GM18519 (cell line): ENCODE data around the gene ZC3HAV1.
A peak's percentile ranks its signal among the peaks of the same experiment; 100 is the strongest.
"Not testable (repeated sequence)": the region's sequence is repeated elsewhere in the genome, so short reads cannot be mapped to it uniquely, and the experiment has no call there.

Experiments
- ATAC-seq: cut with Tn5 transposase; IDR thresholded peaks from one replicate; pipeline ENCODE4 v1.9.1; 2021; ENCODE audit warnings: mild to moderate bottlenecking, moderate library complexity; ENCODE audit not compliant: unreplicated experiment, low FRiP score

Gene ZC3HAV1

GRCh38 chr7:139089118-139089517, 20.4 kb downstream of the ZC3HAV1 start:
- no peak for ATAC-seq

- ATAC-seq, result no peak
These were observed 21.3 kb downstream of the ZC3HAV1 start for GRCh38 chr7:139088268-139088667.

GRCh38 chr7:139087212-139087611, 22.3 kb downstream of the ZC3HAV1 start:
- no peak for ATAC-seq

- no peak for ATAC-seq
These were observed 23.1 kb downstream of the ZC3HAV1 start for GRCh38 chr7:139086454-139086853.

GRCh38 chr7:139084709-139085108, 24.8 kb downstream of the ZC3HAV1 start:
- no peak for ATAC-seq

GRCh38 chr7:139081584-139081983, 27.9 kb downstream of the ZC3HAV1 start:
- no peak for ATAC-seq

GRCh38 chr7:139080905-139081304, 28.6 kb downstream of the ZC3HAV1 start:
- ATAC-seq, result no peak

- no peak for ATAC-seq
These were observed 29.7 kb downstream of the ZC3HAV1 start for GRCh38 chr7:139079861-139080260.

GRCh38 chr7:139078911-139079310, 30.6 kb downstream of the ZC3HAV1 start:
- no peak for ATAC-seq

GRCh38 chr7:139078399-139078798, 31.1 kb downstream of the ZC3HAV1 start:
- ATAC-seq, result no peak

- not testable (repeated sequence) for ATAC-seq
These were observed 31.8 kb downstream of the ZC3HAV1 start for GRCh38 chr7:139077706-139078105.

GRCh38 chr7:139075871-139076686, 33.4 kb downstream of the ZC3HAV1 start:
- ATAC-seq, result no peak

GRCh38 chr7:139075031-139075652, 34.4 kb downstream of the ZC3HAV1 start:
- ATAC-seq, result peak; percentile 74

- ATAC-seq, result no peak
These were observed 36.7 kb downstream of the ZC3HAV1 start for GRCh38 chr7:139072796-139073195.

- ATAC-seq, result no peak
These were observed 37.8 kb downstream of the ZC3HAV1 start for GRCh38 chr7:139071680-139072079.

GRCh38 chr7:139068544-139069399, 40.7 kb downstream of the ZC3HAV1 start:
- ATAC-seq, result no peak

GRCh38 chr7:139066315-139066714, 43.2 kb downstream of the ZC3HAV1 start:
- no peak for ATAC-seq

- no peak for ATAC-seq
These were observed 44.2 kb downstream of the ZC3HAV1 start for GRCh38 chr7:139065323-139065722.

GRCh38 chr7:139061416-139061815, 48.1 kb downstream of the ZC3HAV1 start:
- no peak for ATAC-seq

- no peak for ATAC-seq
These were observed 48.8 kb downstream of the ZC3HAV1 start for GRCh38 chr7:139060695-139061237.

- ATAC-seq, result no peak
These were observed 49.6 kb downstream of the ZC3HAV1 start for GRCh38 chr7:139059905-139060304.
